Stimulated activated CD4-positive, alpha-beta T cell treated with anti-CD3 and anti-CD28 coated beads, Interleukin-2, amount 100 ng/mL, for 48 hours (primary cell): Measurements from ENCODE around the gene CPT1A.
A peak's percentile ranks its signal among the peaks of the same experiment; 100 is the strongest.
"Not testable (repeated sequence)": the region's sequence is repeated elsewhere in the genome, so short reads cannot be mapped to it uniquely, and the experiment has no call there.

ENCODE experiments used
- DNase-seq, 2 donors: peaks; one replicate each; pipeline ENCODE4 v3.0.0-alpha.2; 2020

Gene CPT1A

GRCh38 chr11:68841718-68842426, at the start of gene CPT1A:
TSS of gene CPT1A (minus strand) at chr11:68841916. CDS start at chr11:68815474, 26,442 bp downstream.
- peak; percentile 53 to 71 for DNase-seq

GRCh38 chr11:68890490-68891231, 48.9 kb upstream of the CPT1A start:
- DNase-seq = no peak

GRCh38 chr11:68889948-68890446, 48.3 kb upstream of the CPT1A start:
- no peak for DNase-seq

GRCh38 chr11:68884827-68885226, 43.1 kb upstream of the CPT1A start:
- not testable (repeated sequence) for DNase-seq

GRCh38 chr11:68882391-68882790, 40.7 kb upstream of the CPT1A start:
- no peak for DNase-seq

- DNase-seq = no peak
These were observed 39.6 kb upstream of the CPT1A start for GRCh38 chr11:68881320-68881719.

- no peak for DNase-seq
These were observed 39.1 kb upstream of the CPT1A start for GRCh38 chr11:68880851-68881250.

GRCh38 chr11:68878022-68878421, 36.3 kb upstream of the CPT1A start:
- no peak for DNase-seq

- DNase-seq = no peak
These were observed 30.7 kb upstream of the CPT1A start for GRCh38 chr11:68872216-68873003.

- DNase-seq = no peak
These were observed 28.8 kb upstream of the CPT1A start for GRCh38 chr11:68870470-68870869.

GRCh38 chr11:68868221-68868835, 26.6 kb upstream of the CPT1A start:
- DNase-seq = no peak

- DNase-seq = no peak
These were observed 25.4 kb upstream of the CPT1A start for GRCh38 chr11:68867066-68867465.

GRCh38 chr11:68865241-68865640, 23.5 kb upstream of the CPT1A start:
- DNase-seq = no peak

GRCh38 chr11:68863553-68864265, 22.0 kb upstream of the CPT1A start:
- DNase-seq = no peak

GRCh38 chr11:68862421-68862820, 20.7 kb upstream of the CPT1A start:
- DNase-seq = no peak

GRCh38 chr11:68859123-68859522, 17.4 kb upstream of the CPT1A start:
- no peak for DNase-seq

GRCh38 chr11:68857037-68857586, 15.4 kb upstream of the CPT1A start:
- DNase-seq = no peak

GRCh38 chr11:68856425-68857030, 14.8 kb upstream of the CPT1A start:
- DNase-seq = not testable (repeated sequence)

GRCh38 chr11:68855205-68855981, 13.7 kb upstream of the CPT1A start:
- DNase-seq = no peak

- DNase-seq = no peak
These were observed 12.7 kb upstream of the CPT1A start for GRCh38 chr11:68854273-68854958.
